ENCODE measurements around the gene NLRC5. TPM values are rescaled to one million over a fixed set of nuclear protein-coding genes. Genes with fewer than 3 reads are reported as not detected.

NLRC5 gene
- 166 and 169 TPM in 2 replicates for total RNA-seq

GRCh38 chr16:56988948-56989945 lies at the start of gene NLRC5:
Gene NLRC5 (plus strand): TSS chr16:56989557. CDS start chr16:57020713, 31,156 bp downstream.
- H3K27me3 Mint-ChIP-seq (ENCODE audit: low read depth): no peaks in the 10 kb centered on the region
- peaks cover 74% of the 10 kb centered on the region for H3K4me1 Mint-ChIP-seq (ENCODE audit: low read depth)
- H3K36me3 Mint-ChIP-seq (ENCODE audit: low read depth): peaks cover 83% of the 10 kb centered on the region
- intact Hi-C loops (cut with micrococcal nuclease): loop anchor here (1.0 to 5.0 kb wide), 2 partner anchors 11 to 52 kb away; no protein-coding TSS in a partner anchor
- peak; percentile 90 for DNase-seq (ENCODE audit: low spot score)
- peak within 1 kb of the TSS; percentile 98 for H3K27ac Mint-ChIP-seq
- H3K4me3 Mint-ChIP-seq (ENCODE audit: low read depth): peak within 1 kb of the TSS; percentile 97
- H3K9me3 Mint-ChIP-seq: no peaks in the 10 kb centered on the region

- Mint-ChIP-seq H3K27ac (peak overlapping the region; percentile 92), H3K27me3 (ENCODE audit: low read depth) (no peaks in the 10 kb centered on the region), H3K4me3 (ENCODE audit: low read depth) (peak overlapping the region; percentile 80), H3K36me3 (ENCODE audit: low read depth) (peaks cover 98% of the 10 kb centered on the region), H3K4me1 (ENCODE audit: low read depth) (peaks cover 76% of the 10 kb centered on the region), H3K9me3 (no peaks in the 10 kb centered on the region)
- no peak for DNase-seq (ENCODE audit: low spot score)
- intact Hi-C loops (cut with micrococcal nuclease): loop anchor here (2.0 to 10.0 kb wide), 5 partner anchors 48 to 665 kb away; partner anchors contain the start of genes NLRC5 and NUP93
Measured at GRCh38 chr16:56939801-56940200, 49.6 kb upstream of the NLRC5 start.

GRCh38 chr16:56941092-56941491 lies 48.3 kb upstream of the NLRC5 start:
- Mint-ChIP-seq H3K4me1 (ENCODE audit: low read depth) (peaks cover 72% of the 10 kb centered on the region), H3K4me3 (ENCODE audit: low read depth) (no peak overlapping the region), H3K27ac (peak overlapping the region; percentile 55), H3K9me3 (no peaks in the 10 kb centered on the region), H3K36me3 (ENCODE audit: low read depth) (peaks cover 95% of the 10 kb centered on the region), H3K27me3 (ENCODE audit: low read depth) (no peaks in the 10 kb centered on the region)
- DNase-seq (ENCODE audit: low spot score): no peak
- intact Hi-C loops (cut with micrococcal nuclease): loop anchor here (10.0 kb wide), 1 partner anchor 326 kb away; no protein-coding TSS in a partner anchor

GRCh38 chr16:56941856-56942331 lies 47.5 kb upstream of the NLRC5 start:
- peaks cover 66% of the 10 kb centered on the region for H3K4me1 Mint-ChIP-seq (ENCODE audit: low read depth)
- H3K27me3 Mint-ChIP-seq (ENCODE audit: low read depth): no peaks in the 10 kb centered on the region
- H3K27ac Mint-ChIP-seq: no peak overlapping the region
- no peaks in the 10 kb centered on the region for H3K9me3 Mint-ChIP-seq
- intact Hi-C loops (cut with micrococcal nuclease): loop anchor here (10.0 kb wide), 1 partner anchor 327 kb away; no protein-coding TSS in a partner anchor
- H3K36me3 Mint-ChIP-seq (ENCODE audit: low read depth): peaks cover 91% of the 10 kb centered on the region
- no peak for DNase-seq (ENCODE audit: low spot score)
- no peak overlapping the region for H3K4me3 Mint-ChIP-seq (ENCODE audit: low read depth)

GRCh38 chr16:56943761-56944375 lies 45.5 kb upstream of the NLRC5 start:
- Mint-ChIP-seq H3K36me3 (ENCODE audit: low read depth) (peaks cover 72% of the 10 kb centered on the region), H3K27ac (peak overlapping the region; percentile 87), H3K4me3 (ENCODE audit: low read depth) (peak overlapping the region; percentile 8), H3K4me1 (ENCODE audit: low read depth) (peaks cover 48% of the 10 kb centered on the region), H3K27me3 (ENCODE audit: low read depth) (no peaks in the 10 kb centered on the region), H3K9me3 (no peaks in the 10 kb centered on the region)
- intact Hi-C loops (cut with micrococcal nuclease): loop anchor here (2.0 to 10.0 kb wide), 2 partner anchors 27 to 329 kb away; no protein-coding TSS in a partner anchor
- no peak for DNase-seq (ENCODE audit: low spot score)

GRCh38 chr16:56944954-56945839 lies 44.2 kb upstream of the NLRC5 start:
- Mint-ChIP-seq H3K9me3 (no peaks in the 10 kb centered on the region), H3K4me1 (ENCODE audit: low read depth) (peaks cover 36% of the 10 kb centered on the region), H3K27me3 (ENCODE audit: low read depth) (no peaks in the 10 kb centered on the region), H3K4me3 (ENCODE audit: low read depth) (no peak overlapping the region), H3K27ac (peak overlapping the region; percentile 87), H3K36me3 (ENCODE audit: low read depth) (peaks cover 62% of the 10 kb centered on the region)
- DNase-seq (ENCODE audit: low spot score): no peak
- intact Hi-C loops (cut with micrococcal nuclease): loop anchor here (1.0 to 10.0 kb wide), 3 partner anchors 28 to 330 kb away; no protein-coding TSS in a partner anchor

GRCh38 chr16:56945847-56946527 lies 43.4 kb upstream of the NLRC5 start:
- peaks cover 54% of the 10 kb centered on the region for H3K36me3 Mint-ChIP-seq (ENCODE audit: low read depth)
- H3K27ac Mint-ChIP-seq: no peak overlapping the region
- H3K27me3 Mint-ChIP-seq (ENCODE audit: low read depth): no peaks in the 10 kb centered on the region
- DNase-seq (ENCODE audit: low spot score): no peak
- H3K9me3 Mint-ChIP-seq: no peaks in the 10 kb centered on the region
- peaks cover 39% of the 10 kb centered on the region for H3K4me1 Mint-ChIP-seq (ENCODE audit: low read depth)
- intact Hi-C loops (cut with micrococcal nuclease): loop anchor here (1.0 to 10.0 kb wide), 3 partner anchors 29 to 331 kb away; no protein-coding TSS in a partner anchor
- H3K4me3 Mint-ChIP-seq (ENCODE audit: low read depth): no peak overlapping the region

GRCh38 chr16:56946767-56947603 lies 42.4 kb upstream of the NLRC5 start:
- H3K4me1 Mint-ChIP-seq (ENCODE audit: low read depth): peaks cover 38% of the 10 kb centered on the region
- no peaks in the 10 kb centered on the region for H3K27me3 Mint-ChIP-seq (ENCODE audit: low read depth)
- H3K36me3 Mint-ChIP-seq (ENCODE audit: low read depth): peaks cover 46% of the 10 kb centered on the region
- intact Hi-C loops (cut with micrococcal nuclease): loop anchor here (10.0 kb wide), 1 partner anchor 332 kb away; no protein-coding TSS in a partner anchor
- H3K27ac Mint-ChIP-seq: peak overlapping the region; percentile 23
- H3K9me3 Mint-ChIP-seq: no peaks in the 10 kb centered on the region
- no peak overlapping the region for H3K4me3 Mint-ChIP-seq (ENCODE audit: low read depth)
- DNase-seq (ENCODE audit: low spot score): no peak

GRCh38 chr16:56947604-56947995 lies 41.8 kb upstream of the NLRC5 start:
- intact Hi-C loops (cut with micrococcal nuclease): loop anchor here (10.0 kb wide), 1 partner anchor 333 kb away; no protein-coding TSS in a partner anchor
- Mint-ChIP-seq H3K9me3 (no peaks in the 10 kb centered on the region), H3K27ac (no peak overlapping the region), H3K27me3 (ENCODE audit: low read depth) (no peaks in the 10 kb centered on the region), H3K36me3 (ENCODE audit: low read depth) (peaks cover 40% of the 10 kb centered on the region), H3K4me1 (ENCODE audit: low read depth) (peaks cover 38% of the 10 kb centered on the region), H3K4me3 (ENCODE audit: low read depth) (no peak overlapping the region)
- no peak for DNase-seq (ENCODE audit: low spot score)

GRCh38 chr16:56948234-56948633 lies 41.1 kb upstream of the NLRC5 start:
- DNase-seq (ENCODE audit: low spot score): no peak
- Mint-ChIP-seq H3K9me3 (no peaks in the 10 kb centered on the region), H3K27ac (no peak overlapping the region), H3K27me3 (ENCODE audit: low read depth) (no peaks in the 10 kb centered on the region), H3K4me3 (ENCODE audit: low read depth) (no peak overlapping the region), H3K4me1 (ENCODE audit: low read depth) (peaks cover 33% of the 10 kb centered on the region), H3K36me3 (ENCODE audit: low read depth) (peaks cover 34% of the 10 kb centered on the region)
- intact Hi-C loops (cut with micrococcal nuclease): loop anchor here (10.0 kb wide), 1 partner anchor 333 kb away; no protein-coding TSS in a partner anchor

- no peak overlapping the region for H3K4me3 Mint-ChIP-seq (ENCODE audit: low read depth)
- intact Hi-C loops (cut with micrococcal nuclease): no loop called here
- H3K4me1 Mint-ChIP-seq (ENCODE audit: low read depth): peaks cover 19% of the 10 kb centered on the region
- H3K9me3 Mint-ChIP-seq: no peaks in the 10 kb centered on the region
- H3K27me3 Mint-ChIP-seq (ENCODE audit: low read depth): no peaks in the 10 kb centered on the region
- H3K27ac Mint-ChIP-seq: no peak overlapping the region
- no peak for DNase-seq (ENCODE audit: low spot score)
- H3K36me3 Mint-ChIP-seq (ENCODE audit: low read depth): peaks cover 16% of the 10 kb centered on the region
Measured at GRCh38 chr16:56950051-56950450, 39.3 kb upstream of the NLRC5 start.
